SIG-M5 treated with dmso at 0.1 percent for 504 hours (cell line): ENCODE data around the gene TMEM259.

Source experiments
- DNase-seq: peaks from one replicate; lab custom pipeline; 2025; ENCODE audit not compliant: unreplicated experiment; lab: John Stamatoyannopoulos, UW

Gene TMEM259

GRCh38 chr19:990119-990571, 30.8 kb downstream of the TMEM259 start:
- no peak for DNase-seq

- DNase-seq: no peak
Observed at GRCh38 chr19:989381-990081, 31.4 kb downstream of the TMEM259 start.

DNA sequence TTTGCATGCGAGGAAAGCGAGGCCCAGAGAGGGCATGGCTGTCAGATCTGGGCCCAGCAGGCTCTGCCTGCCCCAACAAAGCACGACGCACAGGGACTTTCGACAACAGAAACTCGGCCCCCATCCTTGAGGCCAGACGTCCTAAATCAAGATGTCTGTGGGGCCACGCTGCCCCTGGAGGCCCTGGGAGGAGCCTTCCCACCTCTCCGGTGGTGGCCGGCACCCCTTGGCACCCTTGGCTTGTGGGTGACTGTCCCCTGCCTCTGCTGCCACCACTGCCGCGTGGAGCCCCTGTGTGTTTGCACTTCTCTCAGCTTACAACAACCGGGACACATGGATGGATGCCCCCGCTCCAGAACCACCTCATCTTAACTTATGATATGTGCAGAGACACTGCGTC, 32.4 kb downstream of the TMEM259 start:
- no peak for DNase-seq

- no peak for DNase-seq
Observed at GRCh38 chr19:988081-988480, 32.8 kb downstream of the TMEM259 start.

DNA sequence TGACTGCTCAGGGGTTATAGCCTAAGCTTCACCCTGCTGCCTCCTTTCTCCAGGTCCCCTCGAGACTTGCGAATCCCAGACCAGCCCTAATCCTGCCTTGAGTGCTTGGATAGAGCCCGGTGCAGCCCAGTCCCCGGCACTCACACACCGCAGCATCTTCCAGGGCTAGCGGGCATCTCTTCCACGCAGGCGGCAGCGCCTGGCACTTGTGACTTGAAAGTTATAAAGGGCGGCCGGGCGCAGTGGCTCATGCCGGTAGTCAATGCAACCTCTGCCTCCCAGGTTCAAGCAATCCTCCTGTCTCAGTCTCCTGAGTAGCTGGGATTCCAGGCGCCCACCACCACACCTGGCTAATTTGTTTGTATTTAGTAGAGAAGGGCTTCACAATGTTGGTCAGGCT, 34.8 kb downstream of the TMEM259 start:
- no peak for DNase-seq

DNA sequence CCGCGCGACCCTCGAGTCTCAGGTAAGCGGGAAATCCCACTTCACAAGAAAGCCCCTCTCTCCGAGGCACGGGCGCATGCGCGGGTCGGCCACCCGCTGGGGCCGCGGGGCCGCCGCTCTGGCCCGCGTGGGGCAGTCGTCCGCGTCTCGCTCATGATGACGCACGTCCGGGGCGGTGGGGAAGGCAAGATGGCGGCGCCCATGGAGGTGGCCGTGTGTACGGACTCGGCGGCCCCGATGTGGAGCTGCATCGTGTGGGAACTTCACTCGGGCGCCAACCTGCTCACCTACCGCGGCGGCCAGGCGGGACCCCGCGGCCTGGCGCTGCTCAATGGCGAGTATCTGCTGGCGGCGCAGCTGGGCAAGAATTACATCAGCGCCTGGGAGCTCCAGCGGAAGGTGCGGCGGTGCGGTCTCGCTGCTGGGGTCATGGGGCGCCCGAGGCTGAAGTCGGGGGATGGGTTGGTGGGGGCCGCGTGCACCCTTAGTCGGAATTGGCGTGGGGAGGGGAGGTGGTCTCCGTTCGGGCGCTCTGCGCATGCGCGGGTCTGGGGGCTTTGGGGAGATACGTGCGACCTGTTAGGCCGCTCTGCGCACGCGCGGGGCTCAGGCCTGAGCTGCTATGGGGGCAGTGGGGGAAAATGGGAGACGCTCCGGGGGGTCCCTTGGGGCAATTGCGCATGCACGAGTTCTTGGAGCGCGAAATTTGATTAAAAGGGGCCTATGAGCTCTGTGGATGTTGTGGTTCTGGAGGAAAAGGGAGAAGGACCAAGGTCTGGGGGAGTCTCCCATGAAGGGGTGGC, 36.6 kb downstream of the TMEM259 start, which contains the start of gene WDR18:
TSS of gene WDR18 (plus strand) at position 181 of the 803 bp plus-strand sequence. CDS start at position 190, 9 bp downstream.
- DNase-seq: peak; percentile 77

DNA sequence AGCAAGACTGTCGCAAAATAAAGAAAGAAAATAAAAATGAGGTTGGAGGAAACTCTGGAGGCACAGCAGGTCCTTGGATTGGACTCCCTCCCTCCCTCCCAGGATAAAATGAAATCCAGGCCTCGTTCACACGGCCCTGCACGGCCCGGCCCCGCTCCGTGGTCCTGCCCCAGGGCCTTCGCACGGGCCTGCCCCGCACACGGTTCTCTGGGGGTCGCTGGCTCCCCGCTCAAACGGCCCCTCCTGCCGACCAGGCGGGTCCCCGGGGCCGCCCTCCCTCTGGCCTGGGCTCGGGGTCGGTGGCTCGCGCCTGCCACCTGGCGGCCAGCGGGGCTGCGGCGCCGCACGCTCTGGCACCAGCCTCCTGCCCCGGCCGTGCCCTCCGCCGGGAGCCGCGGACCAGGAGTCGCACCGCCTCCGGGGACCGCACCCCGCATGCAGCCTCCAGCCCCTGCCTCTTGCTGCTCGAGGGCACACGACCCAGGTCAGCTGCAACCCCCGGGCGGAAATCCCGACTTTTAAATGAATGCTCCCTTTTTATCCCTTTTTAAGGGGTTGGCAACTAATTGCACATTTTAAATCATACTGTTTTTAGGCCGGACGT, 38.3 kb downstream of the TMEM259 start:
- DNase-seq: no peak

DNA sequence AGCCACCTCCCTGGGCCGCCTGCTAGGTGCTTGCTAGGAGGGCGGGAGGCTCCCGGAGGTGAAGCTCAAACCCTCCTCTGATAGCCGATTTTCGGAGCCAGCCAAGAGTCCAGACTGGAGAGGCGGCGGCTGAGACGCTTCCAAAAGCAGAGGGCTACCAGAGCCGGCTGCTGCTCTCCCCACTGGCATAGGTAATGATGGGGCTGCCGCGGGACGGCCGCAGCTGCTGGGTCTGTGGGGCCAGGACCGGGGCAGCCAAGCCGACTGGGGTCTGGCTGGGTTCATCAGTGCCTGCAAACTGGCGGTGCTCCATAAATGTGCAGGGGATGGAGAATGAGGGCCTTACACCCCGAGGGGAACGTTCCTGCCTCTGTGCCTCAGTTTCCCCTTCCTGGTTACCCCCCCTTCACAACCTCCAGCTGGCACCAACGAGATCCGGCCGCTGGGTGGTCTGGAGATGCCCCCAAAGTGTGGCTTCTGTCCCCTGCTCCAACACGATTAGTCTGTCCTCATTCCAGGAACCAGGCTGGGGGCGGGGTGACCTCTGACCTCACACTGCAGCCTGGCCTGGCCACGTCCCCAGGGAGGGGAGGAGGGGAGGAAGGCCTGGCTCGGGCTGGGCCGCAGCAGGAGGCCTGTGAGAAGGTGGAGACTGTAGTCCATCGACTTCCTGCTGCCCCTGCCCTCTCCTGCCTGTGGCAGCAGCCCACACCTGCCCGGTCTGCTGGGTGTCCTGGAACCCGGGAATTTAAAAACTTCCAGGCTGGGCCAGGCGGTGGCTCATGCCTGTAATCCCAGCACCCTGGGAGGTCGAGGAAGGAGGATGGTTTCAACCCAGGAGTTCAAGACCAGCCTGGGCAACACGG, 40.6 kb downstream of the TMEM259 start:
- no peak for DNase-seq

GRCh38 chr19:979318-979741, 41.6 kb downstream of the TMEM259 start:
- no peak for DNase-seq

DNA sequence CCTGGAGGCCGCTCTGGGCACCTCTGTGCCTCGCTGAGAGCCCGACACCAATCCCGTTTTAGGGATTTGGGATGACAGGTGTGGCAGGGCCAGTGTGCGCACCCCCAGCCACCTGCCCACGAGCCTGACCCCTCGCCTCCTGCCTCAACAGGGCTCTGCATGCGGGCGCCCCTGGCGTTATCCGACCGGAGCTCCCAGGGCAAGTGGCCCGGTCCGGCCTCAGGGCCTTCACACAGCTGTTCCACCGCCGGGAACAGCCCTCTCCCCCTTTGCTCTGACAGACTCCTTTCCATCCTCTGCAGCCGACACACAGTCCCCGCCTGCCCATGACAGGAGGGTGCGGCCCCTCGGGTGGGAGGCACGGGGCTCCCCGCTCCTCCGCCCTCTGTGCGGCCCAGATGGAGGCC, 43.9 kb downstream of the TMEM259 start:
- DNase-seq: no peak

DNA sequence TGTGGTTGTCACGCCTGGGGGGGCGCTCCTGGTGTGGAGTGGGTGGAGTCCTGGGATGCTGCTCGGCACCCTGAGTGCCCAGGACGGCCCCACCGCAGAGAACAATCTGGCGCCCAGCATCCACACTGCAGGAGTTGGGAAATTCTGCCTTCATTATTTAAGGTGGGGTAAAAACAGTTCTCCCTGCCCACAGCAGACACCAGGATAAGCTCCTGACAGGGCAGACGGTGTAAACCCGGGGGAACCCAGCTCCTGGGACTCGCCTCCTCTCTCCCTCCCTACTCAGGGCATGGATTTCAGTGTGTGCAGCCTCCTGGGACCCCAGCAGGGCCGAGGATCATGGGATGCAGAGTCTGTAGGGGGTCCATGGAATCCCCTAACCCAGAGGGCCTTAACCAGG, 44.4 kb downstream of the TMEM259 start:
- no peak for DNase-seq

DNA sequence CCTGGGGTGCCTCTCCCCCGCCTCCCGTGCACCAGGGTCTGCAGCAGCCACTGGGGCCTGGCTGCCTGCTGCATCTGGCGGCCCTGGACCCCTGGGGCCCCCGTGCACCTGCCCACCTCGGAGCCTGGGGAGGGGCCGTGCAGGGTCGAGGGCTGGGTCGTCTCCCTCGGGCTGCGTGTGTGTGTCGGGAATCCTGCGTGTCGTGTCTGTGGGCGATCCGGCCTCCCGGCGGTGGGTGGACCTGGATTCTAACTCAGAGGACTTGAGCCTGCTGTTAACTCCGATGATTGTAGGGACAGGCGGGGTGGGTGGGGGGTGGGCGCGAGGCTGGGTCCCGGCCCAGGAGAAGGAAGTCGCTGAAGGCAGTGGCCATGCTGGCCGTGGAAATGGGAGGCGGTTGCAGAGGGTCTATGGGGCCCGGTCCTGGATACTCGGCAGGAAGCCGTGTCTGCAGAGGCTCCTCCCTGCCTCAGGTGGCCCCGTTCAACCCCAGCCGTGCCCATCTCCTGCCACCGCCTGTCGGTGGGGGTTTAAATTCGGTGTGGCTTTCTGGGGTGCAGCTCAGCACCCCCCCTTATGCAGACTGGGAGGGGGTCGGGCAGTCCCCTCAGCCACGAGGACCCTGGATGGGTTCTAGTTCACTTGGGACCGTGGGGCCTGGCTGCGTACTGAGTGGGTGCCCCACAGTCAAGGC, 46.2 kb downstream of the TMEM259 start:
- no peak for DNase-seq

DNA sequence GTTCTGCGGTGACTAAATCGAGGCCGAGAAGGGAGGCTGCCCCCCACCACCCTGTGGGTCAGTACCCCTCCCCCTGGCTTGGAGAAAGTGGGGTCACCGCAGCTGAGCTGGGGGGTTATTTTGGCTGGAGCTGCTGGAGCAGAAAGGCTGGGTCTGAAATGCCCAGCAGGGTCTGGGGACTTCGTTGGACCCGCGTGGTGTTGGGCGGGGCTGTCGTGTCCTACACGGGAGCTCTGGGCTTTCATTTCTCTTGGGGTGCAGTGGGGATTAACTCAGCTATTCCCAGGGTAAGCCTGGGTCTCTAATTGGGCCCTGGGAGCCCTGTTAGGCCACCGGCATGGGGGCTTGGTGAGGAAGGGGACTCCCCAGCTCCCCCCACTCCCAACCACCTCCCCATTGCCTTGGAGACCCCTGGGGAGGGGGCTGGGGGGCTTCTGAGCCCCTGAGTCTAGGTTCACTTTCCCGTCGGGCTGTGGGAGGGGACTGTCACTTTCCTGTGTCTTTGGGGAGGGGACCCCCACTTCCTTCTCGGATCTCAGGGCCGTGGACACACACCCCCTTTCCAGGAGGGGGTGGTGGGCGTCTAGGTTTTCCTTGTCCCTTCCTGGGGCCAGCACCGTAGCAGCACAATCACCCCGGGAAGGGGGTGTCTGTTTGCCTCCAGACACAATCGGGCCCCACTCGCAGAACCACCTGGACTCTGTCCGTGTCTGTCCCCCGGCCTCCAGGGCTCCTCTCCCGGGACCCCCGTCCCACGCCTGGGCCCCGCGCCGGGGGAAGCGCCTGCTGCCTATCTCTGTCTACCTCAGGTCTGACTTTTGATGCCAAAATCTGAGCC, 47.0 kb downstream of the TMEM259 start:
- DNase-seq: no peak

DNA sequence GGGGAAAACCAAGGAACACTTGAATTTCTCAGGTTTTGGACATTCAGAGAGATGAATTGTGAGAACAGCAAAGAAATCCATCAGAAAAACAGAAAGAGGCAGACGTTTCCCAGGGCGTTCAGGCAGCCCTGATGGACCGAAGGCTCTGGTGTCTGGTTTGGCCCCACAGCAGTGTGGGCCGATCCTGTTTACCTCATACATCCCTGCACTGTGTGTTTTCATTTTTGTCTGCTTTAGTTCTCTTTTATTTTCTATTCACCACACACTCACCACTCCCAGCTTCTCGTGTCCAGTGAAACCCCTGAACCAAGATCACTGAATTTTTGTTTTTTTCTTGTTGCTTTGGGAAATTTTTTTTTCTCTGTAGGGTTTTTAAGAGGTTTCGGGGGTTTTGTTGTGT, 48.6 kb downstream of the TMEM259 start:
- DNase-seq: no peak

DNA sequence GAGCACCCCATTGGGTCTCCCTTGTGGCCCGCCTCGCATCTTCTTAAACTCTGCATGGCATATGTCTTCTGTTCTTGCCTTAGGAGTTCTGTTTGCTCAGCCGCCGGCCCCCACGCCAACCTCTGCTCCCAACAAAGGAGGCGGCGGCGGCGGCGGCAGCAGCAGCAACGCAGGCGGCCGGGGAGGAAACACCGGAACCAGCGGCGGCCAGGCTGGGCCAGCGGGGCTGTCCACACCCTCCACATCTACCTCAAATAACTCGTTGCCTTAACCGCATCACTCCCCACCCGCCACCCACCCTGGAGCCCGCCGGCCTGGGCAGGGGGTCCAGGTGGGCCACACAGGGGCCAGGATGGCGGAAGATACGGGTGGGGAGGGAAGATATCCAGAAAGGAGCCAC, 49.1 kb downstream of the TMEM259 start:
- DNase-seq: no peak

GRCh38 chr19:970695-971094, 50.2 kb downstream of the TMEM259 start:
- no peak for DNase-seq

- DNase-seq: no peak
Observed at GRCh38 chr19:966485-967088, 54.3 kb downstream of the TMEM259 start.

DNA sequence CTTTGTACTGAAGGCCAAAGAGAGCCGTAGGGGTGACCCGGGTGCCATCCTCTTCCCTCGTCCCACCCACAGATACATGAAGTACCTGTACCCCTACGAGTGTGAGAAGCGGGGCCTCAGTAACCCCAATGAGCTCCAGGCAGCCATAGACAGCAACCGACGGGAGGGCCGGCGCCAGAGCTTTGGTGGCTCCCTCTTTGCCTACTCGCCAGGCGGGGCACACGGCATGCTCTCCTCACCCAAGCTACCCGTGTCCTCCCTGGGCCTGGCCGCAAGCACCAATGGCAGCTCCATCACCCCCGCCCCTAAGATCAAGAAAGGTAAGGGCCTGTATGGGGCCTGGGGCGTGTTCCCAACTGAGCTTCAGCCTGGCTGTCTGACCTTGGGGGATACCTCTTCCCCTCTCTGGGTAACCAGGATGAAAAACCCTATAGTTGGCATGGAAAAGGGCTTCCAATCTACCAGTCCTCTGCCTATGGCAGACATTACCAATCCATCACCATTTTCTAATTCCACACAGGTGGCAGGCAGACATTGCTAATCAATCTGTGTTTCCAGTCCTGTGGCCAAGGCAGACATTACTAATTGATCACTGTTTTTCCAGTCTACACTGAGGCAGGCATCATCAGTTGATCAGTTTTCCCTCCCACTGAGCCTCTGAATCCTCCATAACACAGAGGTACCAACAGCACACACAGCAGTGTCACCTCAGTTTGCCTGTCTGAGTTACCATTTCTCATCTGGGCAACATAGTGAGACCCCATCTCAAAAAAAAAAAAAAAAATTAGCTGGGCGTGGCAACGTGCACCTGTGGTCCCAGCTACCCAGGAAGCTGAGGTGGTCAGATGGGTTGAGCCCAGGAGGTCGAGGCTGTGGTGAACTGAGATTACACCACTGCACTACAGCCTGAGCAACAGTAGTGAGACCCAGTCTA, 55.9 kb downstream of the TMEM259 start:
- no peak for DNase-seq
